Naive B cell (primary cell): ENCODE results near the gene RIPOR3. TPM values are rescaled to one million over a fixed set of nuclear protein-coding genes. Genes with fewer than 3 reads are reported as not detected.
"Not testable (repeated sequence)": the region's sequence is repeated elsewhere in the genome, so short reads cannot be mapped to it uniquely, and the experiment has no call there.

ENCODE experiments used
- ATAC-seq, 2 donors: fragments of 150-1000 bp; cut with Tn5 transposase; 2 replicates each; pipeline ENCODE4 v1.10.0; 2021; ENCODE audit warnings: low read depth in 2 of 2, mild to moderate bottlenecking in 2 of 2, moderate library complexity in 2 of 2
- DNase-seq: peaks from one replicate; pipeline ENCODE4 v3.0.0; 2022
- H3K27ac Mint-ChIP-seq, 6 donors: one replicate each; pipeline ENCODE4 v1.8.0; 2020 to 2022; ENCODE audit warnings: mild to moderate bottlenecking in 6 of 6, mixed read lengths in 6 of 6, moderate library complexity in 5 of 6, inconsistent platforms in 2 of 6
- H3K27me3 Mint-ChIP-seq, 3 donors: one replicate each; pipeline ENCODE4 v1.8.0; 2021 to 2022; ENCODE audit warnings: mixed read lengths in 3 of 3, mild to moderate bottlenecking in 1 of 3
- H3K36me3 Mint-ChIP-seq, 2 donors: one replicate each; pipeline ENCODE4 v1.8.0; 2020 to 2022; ENCODE audit warnings: mixed read lengths in 2 of 2, inconsistent platforms in 1 of 2, mild to moderate bottlenecking in 1 of 2
- H3K4me1 Mint-ChIP-seq, 3 donors: one replicate each; pipeline ENCODE4 v1.8.0; 2020 to 2022; ENCODE audit warnings: mixed read lengths in 3 of 3, inconsistent platforms in 1 of 3, mild to moderate bottlenecking in 1 of 3, moderate library complexity in 1 of 3
- H3K4me3 Mint-ChIP-seq, 8 donors: one replicate each; pipeline ENCODE4 v1.8.0; 2020 to 2022; ENCODE audit warnings: mild to moderate bottlenecking in 8 of 8, mixed read lengths in 8 of 8, moderate library complexity in 8 of 8, inconsistent platforms in 2 of 8
- H3K9me3 Mint-ChIP-seq, 7 donors: one replicate each; pipeline ENCODE4 v1.8.0; 2020 to 2022; ENCODE audit warnings: mixed read lengths in 7 of 7, mild to moderate bottlenecking in 5 of 7, inconsistent platforms in 2 of 7, moderate library complexity in 1 of 7
- polyA plus RNA-seq, 6 donors: library from polyadenylated mRNA; unstranded; fragments of 300-500 nt; fragmentation: Illumina TruSeq; gene quantifications; one replicate each; pipeline ENCODE4 v1.2.3, GENCODE V29; 2021; ENCODE audit warnings: low read depth in 6 of 6

Gene RIPOR3
- polyA plus RNA-seq, 6 donors from 2014 or later, result 1.4 to 3.0 (median 2.1) TPM; not detected in 1

DNA sequence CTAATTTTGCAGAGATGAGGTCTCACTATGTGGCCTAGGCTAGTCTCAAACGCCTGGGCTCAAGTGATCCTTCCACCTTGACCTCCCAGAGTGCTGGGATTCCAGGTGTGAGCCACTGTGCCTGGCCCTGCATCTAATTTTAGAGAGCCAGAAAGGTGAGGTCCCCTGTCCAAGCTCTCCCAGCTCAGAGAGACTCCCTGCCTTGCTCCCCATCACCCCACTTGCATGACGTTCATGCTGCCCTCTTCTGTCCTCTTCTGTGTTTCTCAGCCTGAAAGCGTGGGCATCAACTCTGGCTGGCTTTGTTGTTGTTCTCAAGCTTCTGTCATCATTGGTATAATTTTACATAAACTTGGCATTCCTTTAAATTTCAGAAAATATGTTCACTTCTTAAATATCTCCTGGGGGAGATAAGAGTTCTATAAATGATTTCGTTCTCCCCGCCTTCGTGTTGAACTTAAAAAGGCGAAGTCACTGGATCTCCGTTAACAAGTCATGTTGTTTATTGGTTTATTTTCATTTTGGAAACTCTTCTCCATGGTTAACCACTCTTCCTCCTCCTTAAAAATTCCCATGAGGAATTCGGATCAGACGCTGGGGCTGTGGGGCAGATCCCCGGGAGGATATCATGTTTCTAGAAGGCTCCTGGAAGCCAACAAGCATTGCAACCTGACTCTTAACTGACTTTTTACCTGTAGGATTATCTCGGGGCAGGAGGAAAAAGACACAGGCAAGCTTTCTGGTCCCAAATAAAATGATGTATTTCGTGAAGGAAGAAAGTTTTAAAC, 26.8 kb upstream of the RIPOR3 start:
- Mint-ChIP-seq H3K36me3 (no peaks in the 10 kb centered on the region), H3K4me1 (no peaks in the 10 kb centered on the region), H3K4me3 (no peak overlapping the region), H3K27ac (peak overlapping the region in 1 of 6 donors; percentile 30), H3K9me3 (no peaks in the 10 kb centered on the region), H3K27me3 (peaks cover 16 to 24% (median 20%) of the 10 kb centered on the region in 3 donors)
- ATAC-seq, result no peak
- DNase-seq, result no peak

- peaks cover 14 to 32% (median 29%) of the 10 kb centered on the region in 3 donors for H3K27me3 Mint-ChIP-seq
- no peak overlapping the region for H3K4me3 Mint-ChIP-seq
- DNase-seq (no peak), ATAC-seq (no peak)
- H3K27ac Mint-ChIP-seq, result no peak overlapping the region
- H3K36me3 Mint-ChIP-seq, result no peaks in the 10 kb centered on the region
- no peaks in the 10 kb centered on the region for H3K4me1 Mint-ChIP-seq
- H3K9me3 Mint-ChIP-seq, result no peaks in the 10 kb centered on the region
Observed at GRCh38 chr20:50717312-50717711, 26.0 kb upstream of the RIPOR3 start.

DNA sequence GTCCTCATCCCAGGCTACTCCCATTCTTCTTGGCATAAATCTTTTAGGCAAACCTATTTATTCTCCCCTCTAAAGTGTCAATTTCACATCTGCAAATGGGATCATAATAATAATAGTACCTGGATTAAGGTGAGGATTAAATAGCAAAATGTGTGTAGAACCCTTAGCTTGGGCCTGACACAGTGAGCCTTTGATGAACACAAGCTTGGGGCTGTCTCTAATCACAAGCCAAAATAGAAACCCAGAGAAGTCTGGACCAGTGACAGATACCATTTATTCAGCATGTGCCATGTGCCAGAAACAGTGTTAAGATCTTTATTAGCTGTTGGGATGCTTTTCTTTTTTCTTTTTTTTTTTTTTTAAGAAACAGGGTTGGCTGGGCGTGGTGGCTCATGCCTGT, 25.2 kb upstream of the RIPOR3 start:
- Mint-ChIP-seq H3K27me3 (peaks cover 20 to 38% (median 37%) of the 10 kb centered on the region in 3 donors), H3K36me3 (no peaks in the 10 kb centered on the region), H3K4me1 (no peaks in the 10 kb centered on the region), H3K9me3 (no peaks in the 10 kb centered on the region), H3K4me3 (no peak overlapping the region), H3K27ac (no peak overlapping the region)
- ATAC-seq (no peak), DNase-seq (no peak)

DNA sequence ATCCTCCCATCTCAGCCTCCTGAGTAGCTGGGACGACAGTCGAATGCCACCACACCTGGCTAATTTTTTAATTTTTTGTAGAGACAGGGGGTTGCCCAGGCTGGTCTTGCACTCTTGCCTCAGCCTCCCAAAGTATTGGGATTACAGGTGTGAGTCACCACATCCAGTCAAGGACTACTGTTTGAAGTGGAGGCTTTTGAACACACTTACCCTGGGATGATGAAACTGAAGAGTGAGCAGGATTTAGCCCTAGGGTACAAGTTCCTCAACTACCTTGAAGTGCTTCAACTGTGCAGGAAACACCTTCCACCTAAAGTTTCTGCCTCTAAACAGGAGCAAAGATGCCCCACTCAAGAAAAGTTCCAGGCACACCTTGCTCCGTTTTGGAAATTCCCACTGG, 24.4 kb upstream of the RIPOR3 start:
- H3K4me3 Mint-ChIP-seq, result no peak overlapping the region
- no peak for ATAC-seq
- H3K27me3 Mint-ChIP-seq, result peaks cover 25 to 46% (median 45%) of the 10 kb centered on the region in 3 donors
- no peak overlapping the region for H3K27ac Mint-ChIP-seq
- no peaks in the 10 kb centered on the region for H3K36me3 Mint-ChIP-seq
- H3K4me1 Mint-ChIP-seq, result no peaks in the 10 kb centered on the region
- no peak for DNase-seq
- no peaks in the 10 kb centered on the region for H3K9me3 Mint-ChIP-seq

DNA sequence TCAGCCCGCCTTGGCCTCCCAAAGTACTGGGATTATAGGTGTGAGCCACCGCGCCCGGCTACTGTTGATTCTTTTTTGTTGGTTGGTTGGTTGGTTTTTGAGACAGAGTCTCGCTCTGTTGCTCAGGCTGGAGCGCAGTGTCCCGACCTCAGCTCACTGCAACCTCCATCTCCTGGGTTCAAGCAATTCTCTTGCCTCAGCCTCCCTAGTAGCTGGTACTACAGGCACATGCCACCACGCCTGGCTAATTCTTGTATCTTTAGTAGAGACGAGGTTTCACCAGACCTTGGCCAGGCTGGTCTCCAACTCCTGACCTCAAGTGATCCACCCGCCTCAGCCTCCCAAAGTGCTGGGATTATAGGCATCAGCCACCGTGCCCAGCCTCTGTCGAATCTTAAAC, 23.1 kb upstream of the RIPOR3 start:
- H3K27me3 Mint-ChIP-seq, result peaks cover 29 to 49% (median 46%) of the 10 kb centered on the region in 3 donors
- not testable (repeated sequence) for H3K27ac Mint-ChIP-seq, ATAC-seq, H3K36me3 Mint-ChIP-seq, H3K9me3 Mint-ChIP-seq, H3K4me1 Mint-ChIP-seq, H3K4me3 Mint-ChIP-seq, DNase-seq

GRCh38 chr20:50713657-50714101, 22.3 kb upstream of the RIPOR3 start:
- Mint-ChIP-seq H3K27me3 (peaks cover 34 to 52% (median 49%) of the 10 kb centered on the region in 3 donors), H3K4me3 (no peak overlapping the region), H3K9me3 (no peaks in the 10 kb centered on the region), H3K4me1 (no peaks in the 10 kb centered on the region), H3K36me3 (no peaks in the 10 kb centered on the region), H3K27ac (peak overlapping the region in 3 of 6 donors; percentile 6 to 35 (median 7))
- no peak for ATAC-seq
- no peak for DNase-seq

- Mint-ChIP-seq H3K4me3 (no peak overlapping the region), H3K4me1 (no peaks in the 10 kb centered on the region), H3K27me3 (peaks cover 34 to 46% (median 44%) of the 10 kb centered on the region in 3 donors), H3K36me3 (no peaks in the 10 kb centered on the region), H3K27ac (no peak overlapping the region), H3K9me3 (no peaks in the 10 kb centered on the region)
- ATAC-seq, result no peak
- no peak for DNase-seq
Observed at GRCh38 chr20:50712771-50713656, 21.7 kb upstream of the RIPOR3 start.

DNA sequence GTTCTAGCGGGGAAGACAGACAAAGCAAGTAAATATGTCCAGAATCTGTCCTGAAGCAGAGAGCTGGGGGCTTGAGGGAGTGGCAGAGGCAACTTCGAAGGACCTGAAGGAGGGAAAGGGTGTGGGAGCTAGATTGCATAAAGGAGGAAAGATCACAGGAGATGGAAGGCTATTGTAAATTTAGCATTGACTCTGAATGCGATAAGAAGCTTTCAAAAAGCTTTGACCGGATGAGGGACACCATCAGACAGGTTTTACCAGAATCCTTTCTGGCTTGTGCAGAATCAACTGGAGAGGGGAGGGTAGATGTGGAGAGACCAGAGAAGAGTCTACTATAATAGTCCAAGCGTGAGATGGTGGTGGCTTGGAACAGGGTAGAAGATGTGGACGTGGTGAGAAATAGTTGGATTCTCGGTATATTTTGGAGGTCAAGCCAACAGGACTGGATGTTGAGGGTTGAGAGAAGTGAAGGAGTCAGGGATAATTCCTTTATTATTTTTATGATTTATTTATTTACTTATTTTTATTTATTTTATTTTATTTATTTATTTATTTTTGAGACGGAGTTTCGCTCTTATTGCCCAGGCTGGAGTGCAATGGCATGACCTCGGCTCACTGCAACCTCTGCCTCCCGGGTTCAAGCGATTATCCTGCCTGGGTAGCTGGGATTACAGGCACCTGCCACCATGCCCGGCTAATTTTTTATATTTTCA, 19.9 kb upstream of the RIPOR3 start:
- H3K4me1 Mint-ChIP-seq, result no peaks in the 10 kb centered on the region
- no peak for ATAC-seq
- no peak for DNase-seq
- H3K36me3 Mint-ChIP-seq, result no peaks in the 10 kb centered on the region
- peaks cover 37 to 48% (median 48%) of the 10 kb centered on the region in 3 donors for H3K27me3 Mint-ChIP-seq
- H3K4me3 Mint-ChIP-seq, result no peak overlapping the region
- H3K9me3 Mint-ChIP-seq, result peaks cover 0 to 3% (median 0%) of the 10 kb centered on the region in 7 donors
- no peak overlapping the region for H3K27ac Mint-ChIP-seq

DNA sequence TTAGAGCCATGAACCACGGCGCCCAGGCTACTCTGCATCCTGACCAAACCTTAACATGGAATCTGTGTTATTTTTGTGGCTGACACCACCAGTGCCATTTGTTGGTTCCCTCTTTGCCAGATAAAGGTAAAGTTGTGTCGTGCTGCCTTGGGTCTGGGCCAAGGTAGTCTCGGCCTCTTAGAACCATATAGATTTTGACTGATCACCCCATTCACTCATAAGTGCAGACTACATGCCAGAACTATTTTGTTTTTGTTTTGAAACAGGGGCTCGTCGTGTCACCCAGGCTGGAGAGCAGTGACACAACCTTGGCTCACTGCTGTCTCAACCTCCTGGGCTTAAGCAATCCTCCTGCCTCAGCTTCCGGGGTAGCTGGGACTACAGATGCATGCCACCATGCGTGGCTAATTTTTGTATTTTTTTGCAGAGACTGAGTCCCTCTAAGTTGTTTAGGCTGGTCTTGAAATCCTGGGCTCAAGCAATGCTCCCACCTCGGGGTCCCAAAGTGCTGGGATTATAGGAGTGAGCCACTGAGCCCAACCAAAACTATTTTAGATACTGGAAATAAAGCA, 19.2 kb upstream of the RIPOR3 start:
- Mint-ChIP-seq H3K27me3 (peaks cover 41 to 55% (median 55%) of the 10 kb centered on the region in 3 donors), H3K4me1 (no peaks in the 10 kb centered on the region), H3K27ac (no peak overlapping the region)

DNA sequence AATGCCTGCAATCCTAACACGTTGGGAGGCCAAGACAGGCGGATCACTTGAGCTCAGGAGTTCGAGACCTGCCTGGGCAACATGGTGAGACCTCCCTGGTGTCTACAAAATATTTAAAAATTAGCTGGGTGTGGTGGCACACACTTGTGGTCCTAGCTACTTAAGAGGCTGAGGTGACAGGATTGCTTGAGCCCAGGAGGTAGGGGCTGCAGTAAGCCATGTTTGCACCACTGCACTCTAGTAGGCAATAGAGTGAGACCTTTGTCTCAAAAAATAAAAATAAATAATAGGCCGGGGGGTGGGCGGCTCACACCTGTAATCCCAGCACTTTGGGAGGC, 18.3 kb upstream of the RIPOR3 start:
- no peak for DNase-seq
- Mint-ChIP-seq H3K27me3 (peaks cover 41 to 63% (median 51%) of the 10 kb centered on the region in 3 donors), H3K4me3 (no peak overlapping the region), H3K27ac (no peak overlapping the region), H3K36me3 (no peaks in the 10 kb centered on the region), H3K4me1 (no peaks in the 10 kb centered on the region), H3K9me3 (peaks cover 0 to 3% (median 0%) of the 10 kb centered on the region in 7 donors)
- no peak for ATAC-seq

More for the DNA sequence above, 19.2 kb upstream of the RIPOR3 start:
- ATAC-seq (no peak), DNase-seq (no peak)
- H3K4me3 Mint-ChIP-seq, result no peak overlapping the region
- peaks cover 0 to 3% (median 0%) of the 10 kb centered on the region in 7 donors for H3K9me3 Mint-ChIP-seq
- no peaks in the 10 kb centered on the region for H3K36me3 Mint-ChIP-seq

GRCh38 chr20:50708845-50709635, 17.7 kb upstream of the RIPOR3 start:
- no peak overlapping the region for H3K27ac Mint-ChIP-seq
- ATAC-seq (no peak), DNase-seq (no peak)
- no peak overlapping the region for H3K4me3 Mint-ChIP-seq
- H3K36me3 Mint-ChIP-seq, result no peaks in the 10 kb centered on the region
- H3K27me3 Mint-ChIP-seq, result peaks cover 41 to 63% (median 50%) of the 10 kb centered on the region in 3 donors
- H3K4me1 Mint-ChIP-seq, result no peaks in the 10 kb centered on the region
- peaks cover 0 to 3% (median 0%) of the 10 kb centered on the region in 7 donors for H3K9me3 Mint-ChIP-seq

GRCh38 chr20:50704971-50705370, 13.6 kb upstream of the RIPOR3 start:
- Mint-ChIP-seq H3K36me3 (no peaks in the 10 kb centered on the region), H3K9me3 (peaks cover 0 to 3% (median 0%) of the 10 kb centered on the region in 7 donors), H3K4me3 (no peak overlapping the region), H3K27me3 (peaks cover 17 to 54% (median 42%) of the 10 kb centered on the region in 3 donors), H3K4me1 (no peaks in the 10 kb centered on the region), H3K27ac (no peak overlapping the region)
- DNase-seq (no peak), ATAC-seq (no peak)
